GM21737 (cell line): ENCODE data around the gene SP1.
A peak's percentile ranks its signal among the peaks of the same experiment; 100 is the strongest.
"Not testable (repeated sequence)": the region's sequence is repeated elsewhere in the genome, so short reads cannot be mapped to it uniquely, and the experiment has no call there.

Experiments used
- ATAC-seq: cut with Tn5 transposase; IDR thresholded peaks from one replicate; pipeline ENCODE4 v1.9.1; 2021; ENCODE audit warnings: mild to moderate bottlenecking, moderate library complexity; ENCODE audit not compliant: unreplicated experiment

The SP1 gene

GRCh38 chr12:53410951-53411350 lies 31.0 kb downstream of the SP1 start:
- no peak for ATAC-seq

GRCh38 chr12:53413485-53414204 lies 33.7 kb downstream of the SP1 start:
- ATAC-seq, result no peak

GRCh38 chr12:53414756-53415417 lies 34.9 kb downstream of the SP1 start:
- ATAC-seq, result no peak

GRCh38 chr12:53415752-53416389 lies 35.9 kb downstream of the SP1 start:
- not testable (repeated sequence) for ATAC-seq

GRCh38 chr12:53417291-53417816 lies 37.4 kb downstream of the SP1 start:
- ATAC-seq, result not testable (repeated sequence)

GRCh38 chr12:53418221-53418620 lies 38.2 kb downstream of the SP1 start:
- ATAC-seq, result no peak

GRCh38 chr12:53419756-53420155 lies 39.8 kb downstream of the SP1 start:
- no peak for ATAC-seq

GRCh38 chr12:53422247-53422646 lies 42.3 kb downstream of the SP1 start:
- not testable (repeated sequence) for ATAC-seq

GRCh38 chr12:53423597-53423996 lies 43.6 kb downstream of the SP1 start, which contains the start of gene AMHR2:
Gene AMHR2, plus strand, starts transcription at chr12:53423855. Its CDS starts 80 bp downstream, at chr12:53423935.
- ATAC-seq, result no peak

- no peak for ATAC-seq
Observed at GRCh38 chr12:53424626-53425514, 44.9 kb downstream of the SP1 start.

GRCh38 chr12:53425515-53426150 lies 45.7 kb downstream of the SP1 start:
- no peak for ATAC-seq

GRCh38 chr12:53427905-53428594 lies 48.1 kb downstream of the SP1 start:
- no peak for ATAC-seq

- no peak for ATAC-seq
Observed at GRCh38 chr12:53428741-53429140, 48.8 kb downstream of the SP1 start.

- ATAC-seq, result no peak
Observed at GRCh38 chr12:53430116-53430515, 50.1 kb downstream of the SP1 start.

- ATAC-seq, result no peak
Observed at GRCh38 chr12:53431187-53431586, 51.2 kb downstream of the SP1 start.

GRCh38 chr12:53435326-53435725 lies 55.4 kb downstream of the SP1 start:
- ATAC-seq, result not testable (repeated sequence)

- not testable (repeated sequence) for ATAC-seq
Observed at GRCh38 chr12:53439582-53439981, 59.6 kb downstream of the SP1 start.

GRCh38 chr12:53441040-53441833 lies 61.3 kb downstream of the SP1 start, which contains the start of gene PRR13:
Gene PRR13, plus strand, starts transcription at chr12:53441734. Its CDS starts 981 bp downstream, at chr12:53442715.
- peak; percentile 99 for ATAC-seq

- ATAC-seq, result no peak
Observed at GRCh38 chr12:53443955-53444354, 64.0 kb downstream of the SP1 start.
